HEK293 (cell line): ENCODE measurements around the gene INSYN1.

Experiments
- CTCF ChIA-PET: fragments of 350-600 bp; formaldehyde crosslinking; extraction: SDS; loops from one replicate; lab custom pipeline; 2021; ENCODE audit warnings: antibody characterized with exemption; lab: Yijun Ruan, JAX
- POLR2A ChIA-PET: fragments of 300-600 bp; formaldehyde crosslinking; extraction: SDS; loops from one replicate; lab custom pipeline; 2020; ENCODE audit warnings: antibody characterized with exemption, inconsistent platforms; lab: Yijun Ruan, JAX
- H3K27ac ChIP-seq: fragments of 200-500 bp; sonication (Bioruptor generic); 2 replicates; pipeline ENCODE4 v1.5.1; 2014; ENCODE audit warnings: low read depth, low read length, control low read depth, inconsistent platforms; ENCODE audit errors: extremely low read depth
- H3K36me3 ChIP-seq, 2 experiments: fragments of 200-500 bp in 1 of 2; sonication (Bioruptor generic) in 1 of 2; 1 replicate in 1 of 2; 2 replicates in 1 of 2; pipeline ENCODE4 v1.5.1; 2014 to 2017; ENCODE audit warnings: inconsistent platforms in 2 of 2, low read length in 2 of 2; ENCODE audit not compliant: control insufficient read depth in 2 of 2, insufficient read depth in 1 of 2
- H3K4me1 ChIP-seq: fragments of 200-500 bp; sonication (Bioruptor generic); 2 replicates; pipeline ENCODE4 v1.5.1; 2014; ENCODE audit warnings: mild to moderate bottlenecking, low read length, inconsistent platforms; ENCODE audit not compliant: control insufficient read depth, insufficient read depth
- H3K4me3 ChIP-seq: 2 replicates; pipeline ENCODE4 v1.5.1; 2011; ENCODE audit warnings: low read depth, mild to moderate bottlenecking, control low read depth, low read length, moderate library complexity
- H3K9me3 ChIP-seq: fragments of 200-500 bp; sonication (Bioruptor generic); 2 replicates; pipeline ENCODE4 v1.5.1; 2014; ENCODE audit warnings: low read depth, low read length, inconsistent platforms; ENCODE audit not compliant: control insufficient read depth, insufficient read depth
- GLIS2 ChIP-seq: fragments of 450-650 bp; formaldehyde crosslinking; IDR thresholded peaks from 2 replicates; pipeline ENCODE4 v1.5.1; 2016; ENCODE audit warnings: missing biosample characterization, missing genetic modification characterization
- HOXC10 ChIP-seq: sonication (generic); formaldehyde crosslinking; IDR thresholded peaks from 2 replicates; pipeline ENCODE4 v1.8.1; 2023; ENCODE audit warnings: mild to moderate bottlenecking, missing genetic modification reagents
- ZBTB1 ChIP-seq: fragments of 450-650 bp; formaldehyde crosslinking; IDR thresholded peaks from 2 replicates; pipeline ENCODE4 v1.5.1; 2016; ENCODE audit warnings: missing biosample characterization, missing genetic modification characterization
- ZBTB10 ChIP-seq: fragments of 450-650 bp; formaldehyde crosslinking; IDR thresholded peaks from 2 replicates; pipeline ENCODE4 v1.5.1; 2016; ENCODE audit warnings: missing biosample characterization, missing genetic modification characterization
- ZFP69B ChIP-seq: fragments of 450-650 bp; formaldehyde crosslinking; IDR thresholded peaks from 2 replicates; pipeline ENCODE4 v1.5.1; 2016; ENCODE audit warnings: missing biosample characterization, missing genetic modification characterization
- ZIC2 ChIP-seq: fragments of 450-650 bp; formaldehyde crosslinking; IDR thresholded peaks from 2 replicates; pipeline ENCODE4 v1.5.1; 2016; ENCODE audit warnings: missing biosample characterization, missing genetic modification characterization
- ZNF112 ChIP-seq: fragments of 450-650 bp; formaldehyde crosslinking; IDR thresholded peaks from 2 replicates; pipeline ENCODE4 v1.5.0; 2017; ENCODE audit warnings: missing biosample characterization, missing genetic modification characterization
- ZNF23 ChIP-seq: fragments of 450-650 bp; formaldehyde crosslinking; IDR thresholded peaks from 2 replicates; pipeline ENCODE4 v1.5.1; 2016; ENCODE audit warnings: missing biosample characterization, missing genetic modification characterization, borderline replicate concordance
- ZNF239 ChIP-seq: fragments of 450-650 bp; formaldehyde crosslinking; IDR thresholded peaks from 2 replicates; pipeline ENCODE4 v1.5.1; 2016; ENCODE audit warnings: missing biosample characterization, missing genetic modification characterization
- ZNF37A ChIP-seq: fragments of 450-650 bp; IDR thresholded peaks from 2 replicates; pipeline ENCODE4 v1.5.1; 2018; ENCODE audit warnings: missing biosample characterization, missing genetic modification characterization
- ZNF391 ChIP-seq: fragments of 450-650 bp; formaldehyde crosslinking; IDR thresholded peaks from 2 replicates; pipeline ENCODE4 v1.5.1; 2016; ENCODE audit warnings: low read depth, missing biosample characterization, missing genetic modification characterization, borderline replicate concordance
- ZNF426 ChIP-seq: fragments of 450-650 bp; formaldehyde crosslinking; IDR thresholded peaks from 2 replicates; pipeline ENCODE4 v1.5.1; 2017; ENCODE audit warnings: missing biosample characterization, missing genetic modification characterization, mild to moderate bottlenecking, inconsistent platforms, moderate library complexity
- ZNF600 ChIP-seq: fragments of 450-650 bp; formaldehyde crosslinking; IDR thresholded peaks from 2 replicates; pipeline ENCODE4 v1.5.1; 2016; ENCODE audit warnings: missing biosample characterization, missing genetic modification characterization
- ZNF623 ChIP-seq: fragments of 450-650 bp; formaldehyde crosslinking; IDR thresholded peaks from 2 replicates; pipeline ENCODE4 v1.5.1; 2016; ENCODE audit warnings: missing biosample characterization, missing genetic modification characterization
- ZNF654 ChIP-seq: fragments of 450-650 bp; formaldehyde crosslinking; IDR thresholded peaks from 2 replicates; pipeline ENCODE4 v1.5.1; 2016; ENCODE audit warnings: low read depth, missing biosample characterization, missing genetic modification characterization
- ZNF660 ChIP-seq: fragments of 450-650 bp; IDR thresholded peaks from 2 replicates; pipeline ENCODE4 v1.5.1; 2018; ENCODE audit warnings: missing biosample characterization, mild to moderate bottlenecking, missing genetic modification characterization
- ZNF670 ChIP-seq: fragments of 450-650 bp; formaldehyde crosslinking; IDR thresholded peaks from 2 replicates; pipeline ENCODE4 v1.5.1; 2016; ENCODE audit warnings: missing biosample characterization, missing genetic modification characterization, low read depth
- ZNF768 ChIP-seq: fragments of 450-650 bp; formaldehyde crosslinking; IDR thresholded peaks from 2 replicates; pipeline ENCODE4 v1.5.1; 2018; ENCODE audit warnings: missing biosample characterization, mild to moderate bottlenecking, missing genetic modification characterization
- ZSCAN5A ChIP-seq: fragments of 450-650 bp; formaldehyde crosslinking; IDR thresholded peaks from 2 replicates; pipeline ENCODE4 v1.5.1; 2016; ENCODE audit warnings: missing biosample characterization, missing genetic modification characterization
- TF ChIP-seq, protein P1 (sequence below): fragments of 450-650 bp; formaldehyde crosslinking; IDR thresholded peaks from 2 replicates; pipeline ENCODE4; 2016; ENCODE audit warnings: missing biosample characterization, missing genetic modification characterization
- TF ChIP-seq, protein P2 (sequence below): fragments of 450-650 bp; formaldehyde crosslinking; IDR thresholded peaks from 2 replicates; pipeline ENCODE4 v1.5.1; 2016; ENCODE audit warnings: missing biosample characterization, missing genetic modification characterization

Gene INSYN1

GRCh38 chr15:73784291-73784690, 31.1 kb upstream of the INSYN1 start:
- ChIA-PET CTCF (no interaction called here), POLR2A (no interaction called here)

DNA sequence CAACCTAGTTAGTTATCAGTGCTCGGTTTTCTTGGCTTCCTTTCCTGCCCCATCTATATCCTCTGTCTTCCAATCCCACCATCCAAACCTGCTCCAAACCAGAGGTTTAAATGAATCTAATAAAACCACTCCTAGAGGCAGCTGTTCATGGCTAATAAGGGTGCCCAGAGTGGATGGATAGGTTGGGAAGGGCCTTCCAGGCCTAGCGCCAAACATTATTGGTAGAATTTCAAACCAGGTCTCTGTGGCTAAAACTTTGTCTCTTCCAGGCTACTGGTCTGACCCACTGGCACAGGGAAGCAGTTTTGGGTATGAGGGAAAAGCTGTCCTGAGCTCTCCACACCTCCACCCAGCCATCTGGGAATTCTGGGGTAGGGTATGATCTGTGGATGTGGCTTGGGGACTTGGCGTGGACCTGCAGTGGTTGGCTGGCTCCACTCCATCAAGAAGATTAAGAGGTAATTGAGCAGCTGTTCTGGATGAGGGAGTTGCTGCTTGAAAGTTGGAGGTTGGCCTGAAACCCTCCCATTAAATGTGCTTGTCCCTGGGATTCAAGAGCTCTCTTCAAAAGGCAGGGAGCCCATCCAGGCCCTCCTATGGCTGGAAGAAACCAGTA, 29.3 kb upstream of the INSYN1 start:
- no peak overlapping the region for H3K27ac ChIP-seq
- POLR2A ChIA-PET: interaction anchor here (0.6 kb wide), 1 partner anchor 34 kb away, joined by 4 read pairs; no protein-coding TSS in a partner anchor

More at GRCh38 chr15:73784291-73784690, 31.1 kb upstream of the INSYN1 start:
- Histone ChIP-seq H3K9me3 (no peaks in the 10 kb centered on the region), H3K4me3 (no peak overlapping the region), H3K36me3 (no peaks in the 10 kb centered on the region)
- TF ChIP-seq, protein P1, sequence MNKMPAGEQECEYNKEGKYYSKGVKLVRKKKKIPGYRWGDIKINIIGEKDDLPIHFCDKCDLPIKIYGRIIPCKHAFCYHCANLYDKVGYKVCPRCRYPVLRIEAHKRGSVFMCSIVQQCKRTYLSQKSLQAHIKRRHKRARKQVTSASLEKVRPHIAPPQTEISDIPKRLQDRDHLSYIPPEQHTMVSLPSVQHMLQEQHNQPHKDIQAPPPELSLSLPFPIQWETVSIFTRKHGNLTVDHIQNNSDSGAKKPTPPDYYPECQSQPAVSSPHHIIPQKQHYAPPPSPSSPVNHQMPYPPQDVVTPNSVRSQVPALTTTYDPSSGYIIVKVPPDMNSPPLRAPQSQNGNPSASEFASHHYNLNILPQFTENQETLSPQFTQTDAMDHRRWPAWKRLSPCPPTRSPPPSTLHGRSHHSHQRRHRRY: no peak
- TF ChIP-seq, all 188 proteins: peak for 0
- H3K4me1 ChIP-seq: no peaks in the 10 kb centered on the region
- no peak overlapping the region for H3K27ac ChIP-seq

DNA sequence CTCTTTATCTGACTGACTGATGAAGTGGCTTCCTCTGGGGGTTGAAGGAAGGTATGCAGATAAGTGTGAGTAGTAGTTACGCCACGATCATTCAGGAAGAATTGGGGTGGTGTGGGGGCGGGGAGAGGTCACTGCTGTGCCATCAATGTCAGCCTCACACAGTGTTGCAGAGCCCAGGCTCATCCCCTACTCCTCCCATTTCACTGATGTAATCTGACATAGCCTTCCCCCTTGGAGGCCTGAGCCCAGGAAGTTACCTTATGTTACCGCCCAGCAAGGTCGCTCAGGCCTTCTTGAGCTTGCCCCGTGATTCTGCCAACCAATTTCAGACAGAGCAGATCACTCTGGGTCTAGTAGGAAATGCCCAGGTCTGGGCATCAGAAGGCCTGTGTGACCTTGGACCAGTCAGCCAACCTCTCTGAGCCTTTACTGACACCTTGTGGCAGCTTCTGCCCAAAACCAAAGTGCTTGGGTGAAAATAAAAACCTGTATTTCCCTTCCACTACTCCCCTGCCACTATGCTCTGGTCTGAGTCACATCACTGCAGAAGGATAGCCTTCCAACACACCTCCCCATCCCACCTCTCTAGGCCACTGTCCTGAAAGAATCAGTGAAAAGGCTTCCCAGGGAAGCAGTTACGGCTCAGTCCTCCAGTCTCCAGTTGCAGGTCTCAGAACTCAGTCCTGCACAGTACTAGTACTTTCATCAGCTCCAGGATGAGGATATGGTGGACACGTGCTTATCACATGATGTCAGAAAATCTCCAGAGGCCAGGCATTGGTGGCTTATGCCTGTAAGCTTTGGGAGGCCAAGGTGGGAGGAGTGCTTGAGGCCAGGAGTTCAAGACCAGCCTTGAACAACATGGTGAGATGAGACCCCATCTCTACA, 28.1 kb upstream of the INSYN1 start:
- H3K4me1 ChIP-seq: no peaks in the 10 kb centered on the region
- POLR2A ChIA-PET: no interaction called here
- H3K36me3 ChIP-seq: no peaks in the 10 kb centered on the region
- TF ChIP-seq ZNF239 (tag by site-specific recombination): no peak
- no peak for TF ChIP-seq ZNF23 (tag by site-specific recombination)
- TF ChIP-seq, protein P2, sequence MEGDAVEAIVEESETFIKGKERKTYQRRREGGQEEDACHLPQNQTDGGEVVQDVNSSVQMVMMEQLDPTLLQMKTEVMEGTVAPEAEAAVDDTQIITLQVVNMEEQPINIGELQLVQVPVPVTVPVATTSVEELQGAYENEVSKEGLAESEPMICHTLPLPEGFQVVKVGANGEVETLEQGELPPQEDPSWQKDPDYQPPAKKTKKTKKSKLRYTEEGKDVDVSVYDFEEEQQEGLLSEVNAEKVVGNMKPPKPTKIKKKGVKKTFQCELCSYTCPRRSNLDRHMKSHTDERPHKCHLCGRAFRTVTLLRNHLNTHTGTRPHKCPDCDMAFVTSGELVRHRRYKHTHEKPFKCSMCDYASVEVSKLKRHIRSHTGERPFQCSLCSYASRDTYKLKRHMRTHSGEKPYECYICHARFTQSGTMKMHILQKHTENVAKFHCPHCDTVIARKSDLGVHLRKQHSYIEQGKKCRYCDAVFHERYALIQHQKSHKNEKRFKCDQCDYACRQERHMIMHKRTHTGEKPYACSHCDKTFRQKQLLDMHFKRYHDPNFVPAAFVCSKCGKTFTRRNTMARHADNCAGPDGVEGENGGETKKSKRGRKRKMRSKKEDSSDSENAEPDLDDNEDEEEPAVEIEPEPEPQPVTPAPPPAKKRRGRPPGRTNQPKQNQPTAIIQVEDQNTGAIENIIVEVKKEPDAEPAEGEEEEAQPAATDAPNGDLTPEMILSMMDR (tag by site-specific recombination): peak; percentile 70; the same call in 1 of the 2 replicates
- no peak; the same call in none of the 2 replicates for TF ChIP-seq ZNF654 (tag by site-specific recombination)
- no peak for TF ChIP-seq ZNF391 (tag by site-specific recombination)
- peak; percentile 31; the same call in 1 of the 2 replicates for TF ChIP-seq ZNF600 (tag by site-specific recombination)
- CTCF ChIA-PET: interaction anchor here (0.6 to 4.6 kb wide), 13 partner anchors 8 to 221 kb away, joined by 3 to 14 read pairs (median 4); no protein-coding TSS in a partner anchor
- no peaks in the 10 kb centered on the region for H3K9me3 ChIP-seq
- no peak overlapping the region for H3K4me3 ChIP-seq
- no peak overlapping the region for H3K27ac ChIP-seq

More for the DNA sequence above, 29.3 kb upstream of the INSYN1 start:
- CTCF ChIA-PET: interaction anchor here (0.7 to 4.6 kb wide), 8 partner anchors 10 to 542 kb away, joined by 3 to 14 read pairs (median 3); no protein-coding TSS in a partner anchor
- Histone ChIP-seq H3K4me3 (no peak overlapping the region), H3K4me1 (no peaks in the 10 kb centered on the region), H3K9me3 (no peaks in the 10 kb centered on the region), H3K36me3 (no peaks in the 10 kb centered on the region)
- TF ChIP-seq ZNF112 (no peak), ZNF623 (tag by site-specific recombination) (no peak), ZNF37A (tag by site-specific recombination) (no peak), ZNF660 (tag by site-specific recombination) (no peak), ZIC2 (tag by site-specific recombination) (no peak), HOXC10 (no peak), ZSCAN5A (tag by site-specific recombination) (no peak), ZBTB1 (tag by site-specific recombination) (no peak), GLIS2 (tag by site-specific recombination) (no peak), ZNF670 (no peak), ZBTB10 (tag by site-specific recombination) (no peak), ZNF768 (no peak), ZFP69B (tag by site-specific recombination) (no peak), ZNF426 (tag by site-specific recombination) (no peak)
